GM18520 (cell line): ENCODE results near the gene CDK5RAP2.
"Not testable (repeated sequence)": the region's sequence is repeated elsewhere in the genome, so short reads cannot be mapped to it uniquely, and the experiment has no call there.

Experiments
- ATAC-seq: cut with Tn5 transposase; IDR thresholded peaks from one replicate; pipeline ENCODE4 v1.9.1; 2021; ENCODE audit not compliant: unreplicated experiment

The CDK5RAP2 gene

GRCh38 chr9:120545701-120546550 lies 34.0 kb downstream of the CDK5RAP2 start:
- no peak for ATAC-seq

- ATAC-seq = no peak
These were observed 35.5 kb downstream of the CDK5RAP2 start for GRCh38 chr9:120544441-120544840.

- no peak for ATAC-seq
These were observed 37.1 kb downstream of the CDK5RAP2 start for GRCh38 chr9:120542701-120543490.

- no peak for ATAC-seq
These were observed 38.0 kb downstream of the CDK5RAP2 start for GRCh38 chr9:120541921-120542320.

GRCh38 chr9:120539951-120540350 lies 40.0 kb downstream of the CDK5RAP2 start:
- no peak for ATAC-seq

GRCh38 chr9:120538339-120538738 lies 41.6 kb downstream of the CDK5RAP2 start:
- ATAC-seq = no peak

- no peak for ATAC-seq
These were observed 42.9 kb downstream of the CDK5RAP2 start for GRCh38 chr9:120536949-120537640.

GRCh38 chr9:120536094-120536493 lies 43.9 kb downstream of the CDK5RAP2 start:
- ATAC-seq = no peak

- ATAC-seq = no peak
These were observed 45.7 kb downstream of the CDK5RAP2 start for GRCh38 chr9:120534266-120534665.

- ATAC-seq = no peak
These were observed 47.1 kb downstream of the CDK5RAP2 start for GRCh38 chr9:120532891-120533290.

GRCh38 chr9:120532475-120532874 lies 47.5 kb downstream of the CDK5RAP2 start:
- no peak for ATAC-seq

- no peak for ATAC-seq
These were observed 48.2 kb downstream of the CDK5RAP2 start for GRCh38 chr9:120531683-120532300.

- ATAC-seq = not testable (repeated sequence)
These were observed 49.6 kb downstream of the CDK5RAP2 start for GRCh38 chr9:120530220-120530832.

GRCh38 chr9:120528829-120529228 lies 51.1 kb downstream of the CDK5RAP2 start:
- no peak for ATAC-seq

- ATAC-seq = no peak
These were observed 51.6 kb downstream of the CDK5RAP2 start for GRCh38 chr9:120528327-120528726.

- ATAC-seq = no peak
These were observed 53.4 kb downstream of the CDK5RAP2 start for GRCh38 chr9:120526534-120526933.

GRCh38 chr9:120524863-120525262 lies 55.1 kb downstream of the CDK5RAP2 start:
- no peak for ATAC-seq

- no peak for ATAC-seq
These were observed 55.9 kb downstream of the CDK5RAP2 start for GRCh38 chr9:120524038-120524437.

GRCh38 chr9:120522558-120522957 lies 57.4 kb downstream of the CDK5RAP2 start:
- no peak for ATAC-seq

- no peak for ATAC-seq
These were observed 57.9 kb downstream of the CDK5RAP2 start for GRCh38 chr9:120522032-120522431.

GRCh38 chr9:120521101-120521500 lies 58.9 kb downstream of the CDK5RAP2 start:
- no peak for ATAC-seq
